GM12874 (cell line): ENCODE data around the gene POMT2.

Source experiments
- TF ChIP-seq, protein P1 (sequence below): IDR thresholded peaks from 2 replicates; pipeline ENCODE4 v1.5.1; 2011; ENCODE audit warnings: low read depth, mild to moderate bottlenecking, control low read depth, low read length, moderate library complexity; ENCODE audit not compliant: insufficient read depth

The POMT2 gene

DNA sequence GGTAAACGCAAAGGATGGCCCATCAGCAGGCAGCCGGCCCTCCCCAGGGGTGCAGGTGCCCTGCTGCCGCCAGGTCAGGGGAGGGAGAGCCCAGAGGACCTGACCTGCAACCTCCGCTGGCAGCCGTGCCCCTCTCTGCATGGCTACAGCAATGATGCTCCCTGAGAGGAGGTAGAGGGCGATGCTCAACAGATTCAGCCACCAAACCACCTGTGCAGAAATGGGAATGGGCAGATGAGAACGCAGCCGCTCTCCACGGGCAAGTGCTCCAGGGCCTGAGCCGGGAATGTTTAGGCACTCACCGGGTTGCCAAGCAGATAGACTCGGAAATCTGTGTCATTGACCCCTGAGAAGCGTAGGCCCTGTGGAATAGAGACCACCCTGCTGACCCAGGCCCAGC is 41.0 kb downstream of the POMT2 start:
- TF ChIP-seq, protein P1, sequence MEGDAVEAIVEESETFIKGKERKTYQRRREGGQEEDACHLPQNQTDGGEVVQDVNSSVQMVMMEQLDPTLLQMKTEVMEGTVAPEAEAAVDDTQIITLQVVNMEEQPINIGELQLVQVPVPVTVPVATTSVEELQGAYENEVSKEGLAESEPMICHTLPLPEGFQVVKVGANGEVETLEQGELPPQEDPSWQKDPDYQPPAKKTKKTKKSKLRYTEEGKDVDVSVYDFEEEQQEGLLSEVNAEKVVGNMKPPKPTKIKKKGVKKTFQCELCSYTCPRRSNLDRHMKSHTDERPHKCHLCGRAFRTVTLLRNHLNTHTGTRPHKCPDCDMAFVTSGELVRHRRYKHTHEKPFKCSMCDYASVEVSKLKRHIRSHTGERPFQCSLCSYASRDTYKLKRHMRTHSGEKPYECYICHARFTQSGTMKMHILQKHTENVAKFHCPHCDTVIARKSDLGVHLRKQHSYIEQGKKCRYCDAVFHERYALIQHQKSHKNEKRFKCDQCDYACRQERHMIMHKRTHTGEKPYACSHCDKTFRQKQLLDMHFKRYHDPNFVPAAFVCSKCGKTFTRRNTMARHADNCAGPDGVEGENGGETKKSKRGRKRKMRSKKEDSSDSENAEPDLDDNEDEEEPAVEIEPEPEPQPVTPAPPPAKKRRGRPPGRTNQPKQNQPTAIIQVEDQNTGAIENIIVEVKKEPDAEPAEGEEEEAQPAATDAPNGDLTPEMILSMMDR = no peak

DNA sequence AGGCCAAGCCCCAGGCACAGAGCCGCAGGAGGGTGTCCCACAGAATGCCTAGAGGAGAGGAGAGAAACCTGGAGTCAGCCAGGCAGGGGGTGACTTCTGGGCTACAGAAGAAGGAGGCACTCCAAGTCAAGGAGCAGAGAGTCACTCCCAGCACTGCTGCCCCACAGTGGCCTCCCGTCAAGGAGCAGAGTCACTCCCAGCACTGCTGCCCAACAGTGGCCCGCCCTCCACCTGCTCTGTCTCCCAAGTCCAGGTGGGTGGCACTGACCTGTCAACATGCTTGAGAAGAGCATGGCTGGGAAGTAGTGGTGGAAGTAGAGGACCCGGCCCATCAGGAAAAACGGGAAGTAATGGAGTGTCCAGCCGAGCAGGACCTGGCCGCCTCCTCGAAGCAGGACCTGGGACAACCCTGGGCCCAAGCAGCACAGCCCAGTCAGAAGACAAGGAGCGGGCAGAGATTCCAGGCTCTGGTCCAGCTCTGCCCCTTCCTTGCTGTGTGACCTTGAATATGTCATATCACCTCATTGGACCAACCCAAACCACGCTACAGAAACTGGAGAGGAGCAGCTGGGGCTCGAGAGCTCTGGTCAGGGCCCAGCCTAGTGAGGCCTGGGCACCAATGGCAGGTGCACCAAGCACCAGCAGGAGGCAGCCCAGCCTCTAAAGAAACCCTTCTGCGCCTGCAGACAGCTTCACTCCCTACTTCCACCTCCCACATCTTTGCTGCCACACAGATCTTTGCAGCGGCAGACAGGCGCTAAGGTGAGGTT is 42.0 kb downstream of the POMT2 start:
- TF ChIP-seq, protein P1 = no peak

DNA sequence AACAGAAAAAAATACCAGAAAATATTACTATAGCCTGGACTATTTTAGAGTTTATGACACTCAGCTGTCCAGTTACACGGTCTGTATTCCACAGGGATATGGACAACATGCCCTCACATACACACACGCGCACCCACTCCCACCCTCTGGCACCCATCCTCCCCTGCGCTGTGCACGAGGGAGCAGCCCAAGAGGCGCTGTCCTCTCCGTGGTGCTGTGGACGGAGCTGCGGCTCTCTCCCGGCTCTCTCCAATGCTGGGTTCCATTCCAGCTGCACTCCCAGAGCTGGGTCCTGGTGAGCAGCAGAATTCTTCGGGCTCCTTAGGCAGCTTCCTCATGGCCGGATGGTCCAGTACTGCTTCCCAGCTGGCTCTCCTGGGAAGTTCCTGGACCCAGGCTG is 43.7 kb downstream of the POMT2 start:
- TF ChIP-seq, protein P1 = no peak

DNA sequence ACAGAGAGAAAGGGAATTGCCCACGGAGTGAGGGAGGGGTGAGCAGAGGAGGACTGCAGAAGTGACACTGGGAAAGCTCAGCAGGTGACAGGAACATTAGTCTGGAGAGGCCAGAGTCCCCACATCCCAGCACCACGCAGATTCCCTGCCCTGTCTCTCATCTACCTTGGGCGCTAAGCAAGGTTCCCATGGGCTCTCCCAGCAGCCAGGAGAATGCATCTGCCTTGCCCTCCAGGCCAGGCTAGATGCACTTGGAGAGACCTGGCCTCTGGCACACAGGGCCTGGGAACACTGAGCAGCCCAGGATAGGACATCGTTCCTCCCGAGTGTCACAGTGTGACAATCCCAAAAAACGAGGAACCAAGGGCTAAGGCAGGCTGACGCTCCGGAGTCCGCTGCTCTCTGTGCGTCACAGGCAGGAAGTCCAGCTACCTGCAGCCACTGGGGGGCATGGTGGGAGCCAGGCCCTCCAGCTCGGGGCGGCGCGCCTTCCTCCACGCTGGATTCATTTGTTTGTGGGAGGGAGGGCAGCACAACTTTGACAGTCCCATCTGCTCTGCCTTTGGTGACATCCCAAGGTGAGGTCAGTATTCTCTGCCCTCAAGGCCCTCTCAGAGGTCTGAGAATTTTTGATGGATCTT is 44.3 kb downstream of the POMT2 start:
- TF ChIP-seq, protein P1 = no peak

DNA sequence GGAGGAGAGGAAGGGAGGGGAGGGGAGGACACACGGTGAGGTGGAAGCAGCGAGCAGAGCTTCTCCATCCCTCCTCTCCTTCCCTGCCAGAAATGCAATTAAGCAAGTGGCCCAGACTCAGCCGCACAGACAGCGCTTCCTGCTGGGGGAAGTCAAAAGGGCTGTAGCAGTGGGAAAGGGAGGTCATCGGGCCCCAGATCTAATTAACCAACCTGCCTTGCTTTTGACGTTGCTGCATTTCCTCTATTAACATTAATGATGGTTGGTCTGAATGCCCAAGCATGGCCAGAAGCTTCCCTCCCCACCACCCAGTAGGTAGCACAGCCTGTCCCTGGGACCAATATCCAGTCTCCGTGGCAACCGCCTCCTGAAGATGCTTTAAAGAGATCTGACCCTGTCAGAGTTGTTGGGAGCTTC is 45.1 kb downstream of the POMT2 start:
- TF ChIP-seq, protein P1 = no peak

DNA sequence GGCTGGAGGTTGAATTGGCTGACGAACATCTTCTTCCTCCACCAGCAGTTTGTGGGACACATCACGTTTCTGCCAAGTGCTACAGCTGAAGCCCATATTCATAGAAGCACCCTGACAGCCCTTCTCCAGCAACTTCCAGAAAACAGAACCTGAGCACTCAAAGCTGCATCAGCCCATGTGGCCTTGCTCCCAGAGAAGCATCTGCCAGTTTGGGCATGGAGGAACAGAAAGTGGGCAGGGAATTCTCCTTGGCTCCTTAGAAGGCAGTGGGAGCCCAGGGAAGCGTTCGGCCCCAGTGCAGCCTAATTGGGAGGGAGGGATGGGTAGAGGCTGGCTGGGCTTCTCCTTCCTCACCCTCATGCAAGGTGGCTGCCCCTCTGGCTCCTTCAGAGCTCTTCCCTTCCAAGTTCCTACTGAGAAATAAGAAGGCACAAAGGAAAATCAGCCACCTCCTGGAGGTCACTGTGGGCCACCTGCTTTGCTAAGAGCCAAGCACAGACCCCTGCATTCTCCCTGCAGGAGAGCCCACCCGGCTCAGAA is 45.6 kb downstream of the POMT2 start:
- TF ChIP-seq, protein P1 = no peak

DNA sequence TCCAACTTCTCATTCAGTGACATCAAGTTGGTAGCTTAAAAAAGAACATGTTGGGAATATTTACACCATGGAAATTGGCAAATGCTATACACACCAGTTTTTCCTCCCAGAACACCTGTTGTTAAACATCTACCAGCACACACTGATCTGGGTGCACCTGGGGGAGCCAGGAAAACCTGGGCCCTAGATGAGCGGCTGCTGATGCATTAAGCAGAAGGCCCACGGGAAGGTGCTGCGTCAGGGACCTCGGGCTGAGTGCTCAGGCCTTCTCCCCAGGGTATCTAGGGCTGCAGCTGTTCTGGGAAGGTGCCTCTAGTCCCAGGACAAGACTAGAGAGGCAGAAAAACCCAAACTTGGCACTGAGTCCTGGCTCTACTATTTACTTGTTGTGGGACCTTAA is 46.9 kb downstream of the POMT2 start:
- TF ChIP-seq, protein P1 = no peak
